ENCODE data around the gene CX3CL1.
A peak's percentile ranks its signal among the peaks of the same experiment; 100 is the strongest.

Gene CX3CL1

DNA sequence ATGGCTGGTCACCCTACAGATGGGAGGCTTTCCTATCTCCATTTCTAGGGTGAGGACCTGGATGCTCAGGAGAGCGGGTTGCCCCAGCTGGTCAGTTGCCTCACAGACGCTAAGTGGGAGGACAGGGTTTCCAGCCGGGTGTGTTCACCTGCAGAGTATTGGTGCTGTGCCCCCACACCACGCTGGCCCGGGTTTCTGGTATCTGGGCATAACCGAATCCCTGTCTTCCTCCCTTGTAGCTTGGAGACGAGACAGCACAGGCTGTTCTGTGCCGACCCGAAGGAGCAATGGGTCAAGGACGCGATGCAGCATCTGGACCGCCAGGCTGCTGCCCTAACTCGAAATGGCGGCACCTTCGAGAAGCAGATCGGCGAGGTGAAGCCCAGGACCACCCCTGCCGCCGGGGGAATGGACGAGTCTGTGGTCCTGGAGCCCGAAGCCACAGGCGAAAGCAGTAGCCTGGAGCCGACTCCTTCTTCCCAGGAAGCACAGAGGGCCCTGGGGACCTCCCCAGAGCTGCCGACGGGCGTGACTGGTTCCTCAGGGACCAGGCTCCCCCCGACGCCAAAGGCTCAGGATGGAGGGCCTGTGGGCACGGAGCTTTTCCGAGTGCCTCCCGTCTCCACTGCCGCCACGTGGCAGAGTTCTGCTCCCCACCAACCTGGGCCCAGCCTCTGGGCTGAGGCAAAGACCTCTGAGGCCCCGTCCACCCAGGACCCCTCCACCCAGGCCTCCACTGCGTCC, 9.7 kb downstream of the CX3CL1 start:
- no peak overlapping the region for H3K4me3 Mint-ChIP-seq
- no peak for ATAC-seq (replicated peaks)
- H3K36me3 Mint-ChIP-seq (ENCODE audit: insufficient read depth): no peaks in the 10 kb centered on the region
- DNase-seq: no peak
- H3K9me3 Mint-ChIP-seq: no peaks in the 10 kb centered on the region
- H3K27me3 Mint-ChIP-seq: no peaks in the 10 kb centered on the region
- H3K4me1 Mint-ChIP-seq (ENCODE audit: low read depth in 2 of 2): peaks cover 0 to 11% of the 10 kb centered on the region in 2 donors
- no peak overlapping the region for H3K27ac Mint-ChIP-seq

DNA sequence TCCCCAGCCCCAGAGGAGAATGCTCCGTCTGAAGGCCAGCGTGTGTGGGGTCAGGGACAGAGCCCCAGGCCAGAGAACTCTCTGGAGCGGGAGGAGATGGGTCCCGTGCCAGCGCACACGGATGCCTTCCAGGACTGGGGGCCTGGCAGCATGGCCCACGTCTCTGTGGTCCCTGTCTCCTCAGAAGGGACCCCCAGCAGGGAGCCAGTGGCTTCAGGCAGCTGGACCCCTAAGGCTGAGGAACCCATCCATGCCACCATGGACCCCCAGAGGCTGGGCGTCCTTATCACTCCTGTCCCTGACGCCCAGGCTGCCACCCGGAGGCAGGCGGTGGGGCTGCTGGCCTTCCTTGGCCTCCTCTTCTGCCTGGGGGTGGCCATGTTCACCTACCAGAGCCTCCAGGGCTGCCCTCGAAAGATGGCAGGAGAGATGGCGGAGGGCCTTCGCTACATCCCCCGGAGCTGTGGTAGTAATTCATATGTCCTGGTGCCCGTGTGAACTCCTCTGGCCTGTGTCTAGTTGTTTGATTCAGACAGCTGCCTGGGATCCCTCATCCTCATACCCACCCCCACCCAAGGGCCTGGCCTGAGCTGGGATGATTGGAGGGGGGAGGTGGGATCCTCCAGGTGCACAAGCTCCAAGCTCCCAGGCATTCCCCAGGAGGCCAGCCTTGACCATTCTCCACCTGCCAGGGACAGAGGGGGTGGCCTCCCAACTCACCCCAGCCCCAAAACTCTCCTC, 10.4 kb downstream of the CX3CL1 start:
- Mint-ChIP-seq H3K27ac (peak overlapping the region in 1 of 2 donors; percentile 19), H3K27me3 (peaks cover 0 to 7% of the 10 kb centered on the region in 2 donors), H3K4me3 (no peak overlapping the region), H3K4me1 (ENCODE audit: low read depth in 2 of 2) (peaks cover 0 to 7% of the 10 kb centered on the region in 2 donors), H3K36me3 (ENCODE audit: insufficient read depth) (no peaks in the 10 kb centered on the region), H3K9me3 (no peaks in the 10 kb centered on the region)
- ATAC-seq (replicated peaks) (no peak), DNase-seq (no peak)

DNA sequence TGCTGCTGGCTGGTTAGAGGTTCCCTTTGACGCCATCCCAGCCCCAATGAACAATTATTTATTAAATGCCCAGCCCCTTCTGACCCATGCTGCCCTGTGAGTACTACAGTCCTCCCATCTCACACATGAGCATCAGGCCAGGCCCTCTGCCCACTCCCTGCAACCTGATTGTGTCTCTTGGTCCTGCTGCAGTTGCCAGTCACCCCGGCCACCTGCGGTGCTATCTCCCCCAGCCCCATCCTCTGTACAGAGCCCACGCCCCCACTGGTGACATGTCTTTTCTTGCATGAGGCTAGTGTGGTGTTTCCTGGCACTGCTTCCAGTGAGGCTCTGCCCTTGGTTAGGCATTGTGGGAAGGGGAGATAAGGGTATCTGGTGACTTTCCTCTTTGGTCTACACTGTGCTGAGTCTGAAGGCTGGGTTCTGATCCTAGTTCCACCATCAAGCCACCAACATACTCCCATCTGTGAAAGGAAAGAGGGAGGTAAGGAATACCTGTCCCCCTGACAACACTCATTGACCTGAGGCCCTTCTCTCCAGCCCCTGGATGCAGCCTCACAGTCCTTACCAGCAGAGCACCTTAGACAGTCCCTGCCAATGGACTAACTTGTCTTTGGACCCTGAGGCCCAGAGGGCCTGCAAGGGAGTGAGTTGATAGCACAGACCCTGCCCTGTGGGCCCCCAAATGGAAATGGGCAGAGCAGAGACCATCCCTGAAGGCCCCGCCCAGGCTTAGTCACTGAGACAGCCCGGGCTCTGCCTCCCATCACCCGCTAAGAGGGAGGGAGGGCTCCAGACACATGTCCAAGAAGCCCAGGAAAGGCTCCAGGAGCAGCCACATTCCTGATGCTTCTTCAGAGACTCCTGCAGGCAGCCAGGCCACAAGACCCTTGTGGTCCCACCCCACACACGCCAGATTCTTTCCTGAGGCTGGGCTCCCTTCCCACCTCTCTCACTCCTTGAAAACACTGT, 11.3 kb downstream of the CX3CL1 start:
- Mint-ChIP-seq H3K27ac (peak overlapping the region in 1 of 2 donors; percentile 19), H3K27me3 (peaks cover 0 to 7% of the 10 kb centered on the region in 2 donors), H3K4me3 (no peak overlapping the region), H3K36me3 (ENCODE audit: insufficient read depth) (no peaks in the 10 kb centered on the region), H3K9me3 (no peaks in the 10 kb centered on the region), H3K4me1 (ENCODE audit: low read depth in 2 of 2) (peaks cover 0 to 5% of the 10 kb centered on the region in 2 donors)
- DNase-seq (no peak), ATAC-seq (replicated peaks) (no peak)

DNA sequence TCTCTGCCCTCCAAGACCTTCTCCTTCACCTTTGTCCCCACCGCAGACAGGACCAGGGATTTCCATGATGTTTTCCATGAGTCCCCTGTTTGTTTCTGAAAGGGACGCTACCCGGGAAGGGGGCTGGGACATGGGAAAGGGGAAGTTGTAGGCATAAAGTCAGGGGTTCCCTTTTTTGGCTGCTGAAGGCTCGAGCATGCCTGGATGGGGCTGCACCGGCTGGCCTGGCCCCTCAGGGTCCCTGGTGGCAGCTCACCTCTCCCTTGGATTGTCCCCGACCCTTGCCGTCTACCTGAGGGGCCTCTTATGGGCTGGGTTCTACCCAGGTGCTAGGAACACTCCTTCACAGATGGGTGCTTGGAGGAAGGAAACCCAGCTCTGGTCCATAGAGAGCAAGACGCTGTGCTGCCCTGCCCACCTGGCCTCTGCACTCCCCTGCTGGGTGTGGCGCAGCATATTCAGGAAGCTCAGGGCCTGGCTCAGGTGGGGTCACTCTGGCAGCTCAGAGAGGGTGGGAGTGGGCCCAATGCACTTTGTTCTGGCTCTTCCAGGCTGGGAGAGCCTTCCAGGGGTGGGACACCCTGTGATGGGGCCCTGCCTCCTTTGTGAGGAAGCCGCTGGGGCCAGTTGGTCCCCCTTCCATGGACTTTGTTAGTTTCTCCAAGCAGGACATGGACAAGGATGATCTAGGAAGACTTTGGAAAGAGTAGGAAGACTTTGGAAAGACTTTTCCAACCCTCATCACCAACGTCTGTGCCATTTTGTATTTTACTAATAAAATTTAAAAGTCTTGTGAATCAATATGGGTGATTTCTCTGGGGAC, 12.2 kb downstream of the CX3CL1 start:
- no peak overlapping the region for H3K27ac Mint-ChIP-seq
- no peaks in the 10 kb centered on the region for H3K9me3 Mint-ChIP-seq
- peaks cover 7 to 9% of the 10 kb centered on the region in 2 donors for H3K27me3 Mint-ChIP-seq
- DNase-seq (no peak), ATAC-seq (replicated peaks) (no peak)
- H3K4me1 Mint-ChIP-seq (ENCODE audit: low read depth in 2 of 2): peaks cover 0 to 7% of the 10 kb centered on the region in 2 donors
- no peaks in the 10 kb centered on the region for H3K36me3 Mint-ChIP-seq (ENCODE audit: insufficient read depth)
- no peak overlapping the region for H3K4me3 Mint-ChIP-seq

DNA sequence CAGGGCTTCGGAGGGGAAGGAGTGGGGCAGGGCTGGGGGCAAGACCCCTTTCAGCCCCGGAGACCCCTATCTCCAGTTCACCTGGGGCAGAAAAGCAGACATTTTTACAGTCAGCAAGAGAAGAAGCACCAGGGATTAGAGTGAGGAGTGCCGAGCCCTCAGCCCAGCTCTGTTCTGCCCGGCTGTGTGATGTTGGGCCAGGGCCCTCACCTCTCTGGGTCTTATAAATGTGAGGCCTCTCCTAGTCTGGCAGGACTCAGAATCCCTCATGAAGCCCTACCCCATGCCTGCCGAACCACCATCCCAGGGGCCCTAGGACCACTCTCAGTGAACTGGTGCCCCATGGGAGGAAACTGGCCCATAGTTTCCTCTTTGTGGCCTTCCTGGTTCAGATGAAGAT, 12.8 kb downstream of the CX3CL1 start:
- Mint-ChIP-seq H3K4me1 (ENCODE audit: low read depth in 2 of 2) (peaks cover 0 to 7% of the 10 kb centered on the region in 2 donors), H3K27ac (no peak overlapping the region), H3K4me3 (no peak overlapping the region), H3K9me3 (no peaks in the 10 kb centered on the region), H3K36me3 (ENCODE audit: insufficient read depth) (no peaks in the 10 kb centered on the region), H3K27me3 (peaks cover 7 to 10% of the 10 kb centered on the region in 2 donors)
- ATAC-seq (replicated peaks) (no peak), DNase-seq (no peak)

DNA sequence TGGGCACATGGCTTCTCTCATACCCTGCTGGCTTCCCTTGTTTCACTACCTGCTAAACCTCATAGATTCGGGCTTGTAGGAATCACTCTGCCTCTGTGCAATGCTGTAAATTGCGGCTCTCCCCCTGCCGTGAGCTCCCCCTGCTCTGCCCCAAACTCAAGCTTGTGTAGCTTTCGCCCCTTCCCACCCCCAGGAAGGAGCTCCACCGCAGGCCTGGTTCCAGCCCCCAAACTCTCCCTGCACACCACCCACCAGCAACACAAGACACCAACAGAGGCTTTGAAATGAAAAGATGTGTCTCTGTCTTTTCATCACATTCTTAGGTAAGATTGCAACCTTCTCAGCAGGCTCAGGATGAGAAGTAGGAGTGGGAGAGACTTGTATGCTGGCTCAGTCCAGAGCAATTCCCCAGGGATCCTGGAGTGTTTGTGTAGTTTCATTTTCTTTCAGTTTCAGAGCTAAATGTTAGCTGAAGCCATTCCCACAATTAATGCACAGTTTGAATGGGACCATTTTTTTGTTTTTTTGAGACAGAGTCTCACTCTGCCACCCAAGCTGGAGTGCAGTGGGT, 14.2 kb downstream of the CX3CL1 start:
- peaks cover 0 to 7% of the 10 kb centered on the region in 2 donors for H3K4me1 Mint-ChIP-seq (ENCODE audit: low read depth in 2 of 2)
- H3K27me3 Mint-ChIP-seq: peaks cover 7 to 15% of the 10 kb centered on the region in 2 donors
- no peak overlapping the region for H3K27ac Mint-ChIP-seq
- no peak overlapping the region for H3K4me3 Mint-ChIP-seq
- DNase-seq: no peak
- no peaks in the 10 kb centered on the region for H3K36me3 Mint-ChIP-seq (ENCODE audit: insufficient read depth)
- no peak for ATAC-seq (replicated peaks)
- H3K9me3 Mint-ChIP-seq: no peaks in the 10 kb centered on the region

DNA sequence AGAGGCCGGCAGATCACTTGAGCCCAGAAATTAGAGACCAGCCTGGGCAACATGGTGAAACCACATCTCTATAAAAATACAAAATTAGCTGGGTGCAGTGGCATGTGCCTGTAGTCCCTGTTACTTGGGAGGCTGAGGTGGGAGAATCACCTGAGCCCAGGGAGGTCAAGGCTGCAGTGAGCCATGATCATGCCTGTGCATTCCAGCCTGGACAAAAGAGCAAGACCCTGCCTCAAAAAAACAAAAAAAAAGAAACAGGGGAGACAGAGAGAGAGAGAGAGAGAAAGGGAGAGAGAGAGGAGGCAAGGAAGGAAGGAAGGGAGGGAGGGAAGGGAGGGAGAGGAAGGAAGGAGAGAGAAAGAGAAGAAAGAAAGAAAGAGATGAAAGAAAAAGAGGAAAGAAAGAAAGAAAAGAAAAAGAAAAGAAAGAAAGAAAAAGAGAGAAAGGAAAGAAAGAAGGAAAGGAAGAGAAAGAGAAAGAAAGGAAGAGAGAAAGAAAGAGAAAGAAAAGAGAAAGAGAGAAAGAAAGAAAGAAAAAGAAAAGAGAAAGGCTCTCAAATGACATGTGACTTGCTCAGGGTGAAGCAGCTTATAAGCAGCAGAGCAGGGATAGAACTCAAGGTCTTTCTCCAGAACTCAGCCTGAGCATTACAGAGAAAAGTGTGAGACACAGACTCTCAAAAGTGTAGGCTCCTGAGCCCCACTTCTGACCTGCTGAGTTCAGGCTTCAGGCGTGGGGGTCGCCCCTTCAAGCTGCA, 15.5 kb downstream of the CX3CL1 start:
- H3K27me3 Mint-ChIP-seq: peaks cover 7 to 25% of the 10 kb centered on the region in 2 donors
- no peak for ATAC-seq (replicated peaks)
- H3K9me3 Mint-ChIP-seq: no peaks in the 10 kb centered on the region
- no peaks in the 10 kb centered on the region for H3K36me3 Mint-ChIP-seq (ENCODE audit: insufficient read depth)
- no peak for DNase-seq
- H3K4me1 Mint-ChIP-seq (ENCODE audit: low read depth in 2 of 2): peaks cover 0 to 5% of the 10 kb centered on the region in 2 donors
- H3K4me3 Mint-ChIP-seq: no peak overlapping the region
- H3K27ac Mint-ChIP-seq: no peak overlapping the region

DNA sequence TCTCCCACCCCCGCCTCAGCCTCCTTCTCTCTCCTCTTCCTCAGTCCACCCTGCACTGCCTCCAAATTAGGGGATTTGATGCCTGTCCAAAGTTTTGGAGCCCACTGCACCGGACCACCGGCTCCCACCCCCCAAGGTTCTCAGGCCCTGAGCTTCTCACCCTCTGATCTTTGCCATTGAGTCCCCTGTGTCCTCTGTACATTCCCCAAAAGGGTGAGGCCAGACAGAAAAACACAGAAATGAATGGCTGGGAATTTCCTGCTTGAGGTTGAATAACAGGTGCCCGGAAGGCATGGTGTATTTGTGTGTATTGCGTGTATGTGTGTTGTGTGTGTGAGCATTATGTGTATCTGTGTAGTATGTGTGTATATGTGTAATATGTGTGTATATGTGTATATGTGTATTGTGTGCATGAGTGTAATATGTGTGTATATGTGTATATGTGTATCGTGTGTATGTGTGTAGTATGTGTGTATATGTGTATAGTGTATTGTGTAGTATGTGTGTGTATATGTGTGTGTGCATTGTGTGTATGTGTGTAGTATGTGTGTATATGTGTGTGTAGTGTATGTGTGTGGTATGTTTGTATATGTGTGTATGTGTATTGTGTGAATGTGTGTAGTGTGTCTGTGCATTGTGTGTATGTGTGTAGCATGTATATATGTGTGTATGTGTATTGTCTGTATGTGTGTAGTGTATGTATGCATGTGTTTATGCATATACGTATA, 16.2 kb downstream of the CX3CL1 start:
- DNase-seq (no peak), ATAC-seq (replicated peaks) (no peak)
- no peak overlapping the region for H3K4me3 Mint-ChIP-seq
- no peaks in the 10 kb centered on the region for H3K9me3 Mint-ChIP-seq
- peaks cover 7 to 32% of the 10 kb centered on the region in 2 donors for H3K27me3 Mint-ChIP-seq
- no peaks in the 10 kb centered on the region for H3K36me3 Mint-ChIP-seq (ENCODE audit: insufficient read depth)
- H3K27ac Mint-ChIP-seq: no peak overlapping the region
- H3K4me1 Mint-ChIP-seq (ENCODE audit: low read depth in 2 of 2): peaks cover 0 to 4% of the 10 kb centered on the region in 2 donors

DNA sequence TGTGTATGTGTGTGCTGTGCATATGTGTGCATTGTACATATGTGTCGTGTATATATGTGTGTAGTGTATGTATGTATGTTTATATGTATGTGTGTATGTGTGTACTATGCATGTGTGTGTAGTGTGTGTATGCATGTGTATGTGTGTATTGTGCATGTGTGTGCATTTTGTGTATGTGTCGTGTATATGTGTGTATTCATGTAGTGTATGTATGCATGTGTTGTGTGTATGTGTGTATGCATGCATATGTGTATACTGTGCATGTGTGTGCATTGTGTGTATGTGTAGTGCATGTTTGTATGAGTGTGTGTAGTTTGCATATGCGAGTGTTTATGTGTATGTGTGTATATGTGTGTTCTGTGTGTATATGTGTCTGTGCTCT, 16.8 kb downstream of the CX3CL1 start:
- no peak for ATAC-seq (replicated peaks)
- H3K9me3 Mint-ChIP-seq: no peaks in the 10 kb centered on the region
- H3K27ac Mint-ChIP-seq: no peak overlapping the region
- no peaks in the 10 kb centered on the region for H3K36me3 Mint-ChIP-seq (ENCODE audit: insufficient read depth)
- peaks cover 0 to 4% of the 10 kb centered on the region in 2 donors for H3K4me1 Mint-ChIP-seq (ENCODE audit: low read depth in 2 of 2)
- no peak overlapping the region for H3K4me3 Mint-ChIP-seq
- H3K27me3 Mint-ChIP-seq: peaks cover 12 to 32% of the 10 kb centered on the region in 2 donors
- DNase-seq: no peak

DNA sequence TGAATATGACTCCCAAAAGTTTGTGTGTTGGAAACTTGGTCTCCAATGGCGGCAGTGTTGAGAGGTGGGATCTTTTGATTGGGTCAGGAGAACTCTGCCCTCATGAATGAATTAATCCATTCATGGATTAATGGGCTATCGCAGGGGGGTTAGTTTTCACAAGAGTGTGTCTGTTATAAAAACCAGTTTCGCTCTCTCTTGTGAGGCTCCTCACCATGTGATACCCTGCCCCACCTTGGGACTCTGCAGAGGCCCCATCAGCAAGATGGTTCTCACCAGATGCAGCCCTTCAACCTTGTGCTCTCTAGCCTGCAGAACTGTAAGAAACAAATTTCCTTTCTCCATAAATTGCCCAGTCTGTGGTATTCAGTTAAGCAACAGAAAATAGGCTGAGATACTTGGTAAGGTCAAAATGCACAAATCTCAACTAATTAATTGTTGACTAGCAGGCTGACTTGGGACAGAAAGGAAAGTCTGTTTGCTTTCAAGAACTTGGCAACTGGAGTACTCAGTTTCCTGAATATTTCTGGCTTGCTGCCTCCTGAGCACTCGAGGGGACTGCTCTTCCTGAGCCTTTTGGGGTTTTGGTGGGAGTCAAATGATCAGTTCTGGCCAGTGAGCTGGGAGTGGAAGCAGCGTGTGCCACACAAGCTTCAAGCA, 18.5 kb downstream of the CX3CL1 start:
- Mint-ChIP-seq H3K27ac (no peak overlapping the region), H3K36me3 (ENCODE audit: insufficient read depth) (no peaks in the 10 kb centered on the region), H3K4me1 (ENCODE audit: low read depth in 2 of 2) (peaks cover 0 to 4% of the 10 kb centered on the region in 2 donors), H3K4me3 (no peak overlapping the region), H3K27me3 (peaks cover 12 to 35% of the 10 kb centered on the region in 2 donors), H3K9me3 (no peaks in the 10 kb centered on the region)
- no peak for DNase-seq
- no peak for ATAC-seq (replicated peaks)

DNA sequence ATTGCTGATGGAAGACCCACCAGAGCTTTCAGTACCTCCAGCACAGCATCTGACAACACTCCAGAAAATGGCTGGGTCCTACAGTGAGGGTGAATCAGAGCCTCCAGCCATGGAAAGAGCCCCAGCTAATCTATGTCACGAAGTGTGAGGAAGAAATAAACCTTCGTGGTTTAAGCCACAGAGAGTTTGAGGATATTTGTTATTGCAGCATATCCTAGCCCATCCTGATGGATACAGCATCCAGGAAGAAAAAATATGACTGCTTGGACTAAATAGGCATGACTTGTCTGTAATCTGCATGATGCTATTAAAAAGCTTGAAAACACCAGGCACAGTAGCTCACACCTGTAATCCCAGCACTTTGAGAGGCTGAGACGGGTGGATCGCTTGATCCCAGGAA, 19.0 kb downstream of the CX3CL1 start:
- Mint-ChIP-seq H3K27ac (no peak overlapping the region), H3K4me1 (ENCODE audit: low read depth in 2 of 2) (peaks cover 0 to 4% of the 10 kb centered on the region in 2 donors), H3K9me3 (no peaks in the 10 kb centered on the region), H3K36me3 (ENCODE audit: insufficient read depth) (no peaks in the 10 kb centered on the region), H3K27me3 (peaks cover 16 to 40% of the 10 kb centered on the region in 2 donors), H3K4me3 (no peak overlapping the region)
- no peak for DNase-seq
- ATAC-seq (replicated peaks): no peak

Data from effector memory CD8-positive, alpha-beta T cell (primary cell).